Peyer's patch (tissue), 4 donors: ENCODE measurements around the gene MAP1A.

ENCODE experiments used
- CTCF ChIP-seq, 6 experiments: fragments of 450-650 bp in 4 of 6; fragments of 200-600 bp in 2 of 6; sonication (generic) in 1 of 6; IDR thresholded peaks; one replicate each; pipeline ENCODE4 v1.5.1; 2017 to 2019; ENCODE audit warnings: antibody characterized with exemption in 6 of 6, mild to moderate bottlenecking in 3 of 6, moderate library complexity in 1 of 6
- POLR2A ChIP-seq, 2 donors: fragments of 450-650 bp; IDR thresholded peaks; one replicate each; pipeline ENCODE4 v1.5.1; 2017; ENCODE audit warnings: antibody characterized with exemption in 2 of 2, mild to moderate bottlenecking in 2 of 2, moderate library complexity in 2 of 2

GRCh38 chr15:43550527-43551363 lies 33.3 kb downstream of the MAP1A start:
- TF ChIP-seq CTCF (IDR thresholded peaks at IDR 0.05) (no peak), POLR2A (IDR thresholded peaks at IDR 0.05) (no peak)
